ENCODE results near the gene NRG3.
"Not testable (repeated sequence)": the region's sequence is repeated elsewhere in the genome, so short reads cannot be mapped to it uniquely, and the experiment has no call there.

Gene NRG3

GRCh38 chr10:81961451-81962184 is 86.6 kb downstream of the NRG3 start:
- no peak for DNase-seq

DNA sequence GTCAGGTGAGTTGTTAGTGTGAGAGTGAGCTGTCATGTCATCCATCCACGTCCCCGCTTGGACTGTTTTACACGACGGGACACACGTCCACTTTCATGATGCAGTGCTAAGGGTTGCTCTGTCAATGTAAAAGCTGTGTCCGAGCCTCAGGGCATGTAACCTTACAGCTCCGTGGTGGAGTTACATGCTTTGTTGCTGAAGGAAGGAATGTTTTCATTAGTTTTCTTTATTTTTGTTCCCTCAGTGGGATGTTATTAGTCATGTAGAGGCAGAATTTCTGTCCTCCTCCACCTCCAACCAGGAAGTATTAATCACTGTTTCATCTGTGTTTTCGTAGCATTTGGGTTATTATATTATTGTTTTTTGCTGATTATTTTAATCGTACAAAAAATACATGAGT is 88.6 kb downstream of the NRG3 start:
- DNase-seq, result peak; percentile 42

DNA sequence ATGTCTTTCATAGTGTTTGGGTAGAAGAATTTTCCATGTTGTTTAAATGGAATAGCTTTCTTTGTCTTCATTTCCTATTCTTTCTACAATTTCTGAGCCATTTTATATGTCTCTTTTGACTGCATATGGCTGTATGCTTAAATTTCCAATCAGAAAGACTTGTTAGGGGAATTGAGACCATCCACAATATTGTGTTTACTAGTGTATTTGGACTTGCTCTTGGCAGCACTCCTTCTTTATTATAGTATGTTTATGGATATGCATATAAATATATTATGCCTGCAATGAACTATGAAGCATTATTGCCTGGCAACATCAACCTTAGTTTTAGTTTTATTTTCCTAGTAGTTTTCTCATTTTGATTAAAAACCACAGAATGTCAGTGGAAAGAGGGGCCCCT is 92.7 kb downstream of the NRG3 start:
- DNase-seq, result no peak

GRCh38 chr10:81969136-81969535 is 94.1 kb downstream of the NRG3 start:
- no peak for DNase-seq

- DNase-seq, result peak; percentile 40
Observed at GRCh38 chr10:81978238-81978637, 103.2 kb downstream of the NRG3 start.

- no peak for DNase-seq
Observed at GRCh38 chr10:81981724-81982123, 106.7 kb downstream of the NRG3 start.

DNA sequence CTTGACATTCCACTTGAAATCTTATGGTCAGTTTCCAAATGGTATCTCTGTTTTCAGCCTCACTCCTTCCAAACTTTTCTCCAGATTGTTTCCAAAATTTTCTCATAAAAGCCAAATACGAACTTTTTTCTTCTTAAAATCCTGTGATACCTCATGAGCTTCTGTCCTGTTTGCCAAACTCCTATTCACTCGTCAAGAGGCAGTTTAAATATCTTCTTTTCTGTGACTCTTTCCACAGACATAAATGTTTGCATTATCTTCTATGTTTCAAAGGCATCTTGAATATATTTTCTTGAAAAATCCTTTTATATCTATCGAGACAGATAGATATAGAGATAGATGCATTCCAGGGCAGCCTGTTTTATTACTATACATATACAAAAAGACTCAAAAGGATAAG is 109.4 kb downstream of the NRG3 start:
- no peak for DNase-seq

GRCh38 chr10:81995254-81995653 is 120.3 kb downstream of the NRG3 start:
- no peak for DNase-seq

DNA sequence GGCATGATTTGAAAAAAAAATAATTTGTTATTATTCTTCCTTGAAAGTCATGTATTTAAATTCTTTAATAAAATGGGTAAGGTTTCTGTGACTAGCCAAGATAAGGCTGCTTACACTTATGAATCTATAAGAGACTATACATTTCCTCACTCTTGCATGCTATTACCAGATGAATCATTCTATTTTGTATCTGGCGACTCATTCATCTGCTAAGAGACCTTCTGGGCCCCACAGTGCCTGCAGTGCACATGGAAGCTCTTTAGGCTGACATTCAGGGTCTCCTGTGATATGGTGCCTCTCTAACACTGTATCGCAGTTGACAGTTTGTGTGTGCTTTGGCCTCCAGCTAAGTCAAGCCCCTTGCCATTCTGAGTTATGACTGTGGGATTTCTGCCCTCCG is 121.9 kb downstream of the NRG3 start:
- DNase-seq, result no peak

- no peak for DNase-seq
Observed at GRCh38 chr10:82020999-82021398, 146.0 kb downstream of the NRG3 start.

GRCh38 chr10:82027711-82028110 is 152.7 kb downstream of the NRG3 start:
- no peak for DNase-seq

DNA sequence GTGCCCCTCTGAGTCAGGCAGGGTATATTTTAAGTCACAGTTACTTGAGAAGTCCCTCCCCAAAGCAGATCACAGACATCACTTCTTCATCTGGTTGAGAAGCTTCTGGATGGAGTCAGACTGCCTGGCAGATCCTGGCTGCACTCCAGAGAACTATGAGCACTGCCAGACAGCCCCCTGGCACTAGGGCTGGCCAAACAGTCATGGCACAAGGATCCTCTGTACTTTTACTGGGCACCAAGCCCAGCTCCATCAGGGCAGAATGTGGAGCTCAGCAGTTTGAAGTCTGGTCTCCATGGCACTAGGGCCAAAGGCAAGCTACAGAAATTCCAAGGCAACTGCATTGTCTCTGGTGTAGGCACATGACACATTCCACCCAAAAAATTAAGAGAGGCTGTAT is 162.1 kb downstream of the NRG3 start:
- no peak for DNase-seq

- no peak for DNase-seq
Observed at GRCh38 chr10:82038587-82038986, 163.6 kb downstream of the NRG3 start.

DNA sequence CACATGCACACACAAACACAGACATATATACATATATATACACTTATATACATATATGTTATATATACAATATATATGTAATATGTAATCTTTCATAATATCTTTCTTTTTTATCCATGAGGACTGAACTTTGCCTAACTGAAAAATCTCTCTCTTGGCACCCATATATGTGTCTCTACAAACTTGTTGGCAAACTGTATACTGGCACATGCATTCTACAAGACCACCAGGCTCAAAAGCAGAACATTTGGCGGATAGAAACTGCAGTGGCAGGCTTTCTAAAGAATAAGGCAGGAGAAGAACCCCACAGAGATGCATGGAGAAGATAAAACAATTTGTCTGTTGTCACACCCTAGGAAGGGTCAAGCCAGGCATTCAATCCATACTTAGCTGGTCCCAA is 165.3 kb downstream of the NRG3 start:
- no peak for DNase-seq

DNA sequence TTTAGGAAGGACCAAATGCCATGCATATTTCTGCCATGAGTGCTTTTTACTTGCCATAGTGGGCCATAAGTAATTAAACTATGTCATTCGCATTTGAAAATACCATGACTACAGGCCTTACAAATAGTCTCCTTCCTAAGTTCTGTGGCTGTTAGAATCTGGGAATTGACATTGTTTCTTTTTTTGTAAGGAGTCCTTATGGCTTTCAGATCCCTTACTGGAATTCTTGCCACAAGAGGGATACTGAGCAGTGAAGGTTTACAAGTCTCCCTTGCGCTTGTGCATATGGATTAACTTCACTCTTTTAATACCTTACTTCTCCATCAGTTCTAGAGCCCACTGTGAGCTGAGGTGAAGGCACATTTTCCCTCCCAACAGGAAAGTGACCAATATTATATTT is 166.0 kb downstream of the NRG3 start:
- no peak for DNase-seq

DNA sequence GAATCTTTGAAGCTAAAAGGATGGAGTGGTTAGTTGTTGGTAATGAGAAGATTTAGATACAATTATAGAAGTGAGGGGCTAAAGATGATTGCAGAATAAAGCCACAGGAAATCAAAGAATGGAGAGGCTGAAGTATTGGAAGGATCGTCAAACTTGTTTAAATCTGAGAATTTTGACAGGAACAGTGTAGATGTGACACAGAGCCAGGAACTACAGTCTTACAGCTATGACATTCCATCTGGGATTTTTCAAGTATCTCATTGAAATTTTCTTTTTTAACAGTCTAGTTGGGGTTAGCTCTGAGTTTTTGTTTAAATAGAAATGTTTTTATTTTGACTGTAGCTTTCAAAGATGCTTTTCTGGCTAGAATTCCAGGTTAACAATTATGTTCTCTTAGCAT is 181.4 kb downstream of the NRG3 start:
- DNase-seq, result no peak

GRCh38 chr10:82067192-82067591 is 192.2 kb downstream of the NRG3 start:
- not testable (repeated sequence) for DNase-seq

DNA sequence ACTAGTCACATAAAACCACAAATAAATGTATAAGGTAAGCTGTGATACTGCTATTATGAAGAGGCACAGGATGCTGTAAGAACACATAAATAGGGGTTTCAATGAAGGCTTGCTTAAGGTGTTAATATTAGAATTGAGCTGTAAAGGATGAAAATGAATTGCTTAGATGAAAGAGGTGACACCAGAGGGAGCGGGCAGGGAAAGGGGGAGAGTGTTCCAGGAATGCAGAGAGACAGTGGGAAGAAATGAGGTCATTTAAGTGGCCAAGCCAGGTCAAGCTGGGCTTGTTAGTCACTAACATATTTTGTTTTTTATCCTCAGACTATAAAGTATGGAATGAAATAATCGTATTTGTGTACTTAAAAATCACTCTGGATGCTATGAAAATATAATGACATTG is 193.5 kb downstream of the NRG3 start:
- no peak for DNase-seq

- no peak for DNase-seq
Observed at GRCh38 chr10:82071231-82071630, 196.2 kb downstream of the NRG3 start.

DNA sequence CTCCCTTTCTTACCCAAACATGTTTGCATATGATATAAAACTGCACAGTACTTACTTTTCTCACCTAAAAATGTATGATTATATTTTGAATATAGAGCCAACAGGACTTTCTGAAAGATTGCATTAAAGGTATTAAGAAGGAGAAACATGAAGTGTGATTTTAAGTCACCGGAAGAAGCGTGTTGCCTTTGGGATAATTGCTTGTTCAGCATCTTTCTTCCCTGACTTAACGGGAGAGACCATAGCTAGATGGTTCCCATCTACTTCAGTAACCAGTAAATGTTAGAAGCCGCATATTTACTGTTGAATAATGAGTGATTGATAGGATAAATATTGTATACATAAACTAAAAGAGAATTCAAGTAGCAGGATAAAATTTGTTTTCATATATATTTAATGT is 197.1 kb downstream of the NRG3 start:
- DNase-seq, result no peak

GRCh38 chr10:82075605-82076004 is 200.6 kb downstream of the NRG3 start:
- DNase-seq, result no peak

DNA sequence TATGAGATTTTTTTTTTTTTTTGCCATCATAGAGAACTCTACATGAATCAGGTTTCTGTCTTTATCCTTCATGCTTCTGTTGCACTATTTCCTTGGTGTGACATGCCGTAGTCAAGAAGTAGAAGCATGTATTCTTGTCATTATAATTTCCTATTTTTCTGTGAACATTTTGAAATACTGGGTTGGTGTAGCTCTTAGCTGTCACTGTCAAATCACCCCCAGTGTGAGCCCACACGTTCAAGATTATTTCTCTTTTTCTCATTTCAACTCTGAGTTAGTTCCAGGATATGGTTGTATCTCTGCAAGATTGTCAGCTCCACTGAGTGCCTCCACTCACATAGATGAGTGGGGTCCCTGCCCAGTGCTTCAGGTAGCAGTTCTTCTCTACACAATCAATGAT is 209.5 kb downstream of the NRG3 start:
- no peak for DNase-seq

DNA sequence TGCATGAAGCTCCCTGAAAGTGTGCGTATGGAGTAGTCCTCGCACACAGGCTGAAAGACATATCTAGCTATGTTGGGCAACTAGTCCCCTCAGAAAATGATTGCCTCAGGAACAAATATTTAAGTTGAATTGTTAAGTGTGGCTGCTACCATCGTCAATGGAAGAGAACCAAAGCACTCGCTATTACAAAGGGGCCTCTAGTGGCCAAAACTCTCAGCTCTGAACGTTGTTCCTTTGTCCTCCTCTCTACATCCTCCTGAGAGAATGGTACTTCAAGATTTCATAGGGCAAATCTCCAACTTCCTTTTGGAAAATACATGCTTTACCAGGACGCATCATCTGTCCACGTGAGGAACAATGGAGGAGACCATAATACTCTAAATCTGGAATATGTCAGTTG is 209.9 kb downstream of the NRG3 start:
- no peak for DNase-seq

DNA sequence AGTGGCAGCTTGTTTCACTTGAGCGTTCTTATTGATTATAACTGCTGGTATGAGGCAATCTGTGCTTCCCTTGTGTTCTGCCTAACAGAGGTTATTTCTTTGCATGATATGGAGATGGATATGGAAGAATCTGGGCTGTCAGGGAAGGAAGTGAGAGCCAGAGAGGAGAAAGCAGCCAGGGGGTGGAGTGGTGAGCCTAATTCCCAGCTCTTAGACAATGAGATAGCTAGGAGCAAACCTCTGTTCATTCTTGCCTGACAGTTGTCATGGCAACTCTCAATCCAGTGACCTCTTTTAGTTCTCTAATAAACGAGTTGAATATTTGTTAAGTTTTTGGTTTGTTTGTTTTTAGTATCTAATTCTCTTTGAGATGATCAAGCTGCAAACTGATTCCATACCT is 214.3 kb downstream of the NRG3 start:
- DNase-seq, result no peak

DNA sequence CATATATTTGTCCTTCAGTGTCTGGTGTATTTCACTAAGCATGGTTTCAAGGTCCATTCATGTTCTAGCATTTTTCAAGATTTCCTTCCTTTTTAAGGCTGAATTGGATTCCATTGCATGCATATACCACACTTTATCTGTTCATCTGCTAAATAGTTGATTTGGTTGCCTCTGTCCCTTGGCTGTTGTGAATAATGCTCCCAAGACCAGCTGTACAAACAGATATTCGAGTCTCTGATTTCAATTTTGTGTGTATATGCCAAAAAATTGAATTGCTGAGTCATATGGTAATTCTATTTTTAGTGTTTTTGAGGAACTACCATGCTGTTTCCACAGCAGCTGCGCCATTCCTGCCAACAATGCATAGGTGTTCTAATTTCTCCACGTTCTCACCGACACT is 216.4 kb downstream of the NRG3 start:
- no peak for DNase-seq
